HCT116 (cell line): ENCODE results near the gene METTL24.

ENCODE experiments used
- EZH2phosphoT487 ChIP-seq: fragments of 200-600 bp; IDR thresholded peaks from 2 replicates; pipeline ENCODE4 v1.6.1; 2018; ENCODE audit warnings: antibody characterized with exemption, borderline replicate concordance
- JUND ChIP-seq: IDR thresholded peaks from 2 replicates; pipeline ENCODE4 v1.6.1; 2012
- POLR2A ChIP-seq: IDR thresholded peaks from 2 replicates; pipeline ENCODE4 v1.7.0; 2011; ENCODE audit warnings: borderline replicate concordance; ENCODE audit not compliant: insufficient read depth, insufficient read length; ENCODE audit errors: extremely low read depth
- POLR2AphosphoS5 ChIP-seq: IDR thresholded peaks from 2 replicates; pipeline ENCODE4 v1.6.1; 2011; ENCODE audit warnings: mild to moderate bottlenecking, low read depth, low read length, moderate library complexity
- RAD21 ChIP-seq: IDR thresholded peaks from 2 replicates; pipeline ENCODE4 v1.6.1; 2012; ENCODE audit warnings: low read depth, mild to moderate bottlenecking
- REST ChIP-seq: IDR thresholded peaks from 2 replicates; pipeline ENCODE4 v1.6.1; 2012; ENCODE audit warnings: low read depth
- TCF7L2 ChIP-seq: IDR thresholded peaks from 2 replicates; pipeline ENCODE4 v1.7.0; 2011; ENCODE audit warnings: borderline replicate concordance, inconsistent platforms; ENCODE audit not compliant: insufficient read depth, insufficient read length; ENCODE audit errors: extremely low read depth
- ZNF274 ChIP-seq: fragments of 200-500 bp; sonication (Bioruptor generic); IDR thresholded peaks from 2 replicates; pipeline ENCODE4 v1.6.1; 2014; ENCODE audit warnings: mild to moderate bottlenecking, low read depth, low read length, inconsistent platforms
- TF ChIP-seq, protein P1 (sequence below), 3 experiments: fragments of 200-600 bp in 1 of 3; sonication (generic) in 1 of 3; IDR thresholded peaks in 2 of 3; conservative IDR thresholded peaks in 1 of 3; 2 replicates each; pipeline ENCODE4 v1.5.1; 2012 to 2017; ENCODE audit warnings: low read depth in 2 of 3, low read length in 2 of 3, antibody characterized with exemption in 1 of 3, borderline replicate concordance in 1 of 3, control low read depth in 1 of 3, mild to moderate bottlenecking in 1 of 3, mixed read lengths in 1 of 3, mixed run types in 1 of 3, moderate library complexity in 1 of 3; ENCODE audit not compliant: insufficient read depth in 1 of 3
- TF ChIP-seq, protein P2 (sequence below): IDR thresholded peaks from 2 replicates; pipeline ENCODE4 v1.6.1; 2011; ENCODE audit warnings: mild to moderate bottlenecking, low read length, moderate library complexity; ENCODE audit not compliant: insufficient replicate concordance; ENCODE audit errors: extremely low read depth

- TF ChIP-seq, protein P1, sequence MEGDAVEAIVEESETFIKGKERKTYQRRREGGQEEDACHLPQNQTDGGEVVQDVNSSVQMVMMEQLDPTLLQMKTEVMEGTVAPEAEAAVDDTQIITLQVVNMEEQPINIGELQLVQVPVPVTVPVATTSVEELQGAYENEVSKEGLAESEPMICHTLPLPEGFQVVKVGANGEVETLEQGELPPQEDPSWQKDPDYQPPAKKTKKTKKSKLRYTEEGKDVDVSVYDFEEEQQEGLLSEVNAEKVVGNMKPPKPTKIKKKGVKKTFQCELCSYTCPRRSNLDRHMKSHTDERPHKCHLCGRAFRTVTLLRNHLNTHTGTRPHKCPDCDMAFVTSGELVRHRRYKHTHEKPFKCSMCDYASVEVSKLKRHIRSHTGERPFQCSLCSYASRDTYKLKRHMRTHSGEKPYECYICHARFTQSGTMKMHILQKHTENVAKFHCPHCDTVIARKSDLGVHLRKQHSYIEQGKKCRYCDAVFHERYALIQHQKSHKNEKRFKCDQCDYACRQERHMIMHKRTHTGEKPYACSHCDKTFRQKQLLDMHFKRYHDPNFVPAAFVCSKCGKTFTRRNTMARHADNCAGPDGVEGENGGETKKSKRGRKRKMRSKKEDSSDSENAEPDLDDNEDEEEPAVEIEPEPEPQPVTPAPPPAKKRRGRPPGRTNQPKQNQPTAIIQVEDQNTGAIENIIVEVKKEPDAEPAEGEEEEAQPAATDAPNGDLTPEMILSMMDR (IDR thresholded peaks at IDR 0.05 in 2 of 3, conservative IDR thresholded peaks at IDR 0.05 in 1 of 3; ENCODE audit: borderline replicate concordance in 1 of 3, insufficient read depth in 1 of 3, low read depth in 2 of 3, low read length in 2 of 3), result no peak
- no peak for TF ChIP-seq EZH2phosphoT487
- TF ChIP-seq POLR2AphosphoS5, result no peak
- no peak for TF ChIP-seq TCF7L2
- TF ChIP-seq RAD21, result no peak
- no peak for TF ChIP-seq POLR2A
- TF ChIP-seq, protein P2, sequence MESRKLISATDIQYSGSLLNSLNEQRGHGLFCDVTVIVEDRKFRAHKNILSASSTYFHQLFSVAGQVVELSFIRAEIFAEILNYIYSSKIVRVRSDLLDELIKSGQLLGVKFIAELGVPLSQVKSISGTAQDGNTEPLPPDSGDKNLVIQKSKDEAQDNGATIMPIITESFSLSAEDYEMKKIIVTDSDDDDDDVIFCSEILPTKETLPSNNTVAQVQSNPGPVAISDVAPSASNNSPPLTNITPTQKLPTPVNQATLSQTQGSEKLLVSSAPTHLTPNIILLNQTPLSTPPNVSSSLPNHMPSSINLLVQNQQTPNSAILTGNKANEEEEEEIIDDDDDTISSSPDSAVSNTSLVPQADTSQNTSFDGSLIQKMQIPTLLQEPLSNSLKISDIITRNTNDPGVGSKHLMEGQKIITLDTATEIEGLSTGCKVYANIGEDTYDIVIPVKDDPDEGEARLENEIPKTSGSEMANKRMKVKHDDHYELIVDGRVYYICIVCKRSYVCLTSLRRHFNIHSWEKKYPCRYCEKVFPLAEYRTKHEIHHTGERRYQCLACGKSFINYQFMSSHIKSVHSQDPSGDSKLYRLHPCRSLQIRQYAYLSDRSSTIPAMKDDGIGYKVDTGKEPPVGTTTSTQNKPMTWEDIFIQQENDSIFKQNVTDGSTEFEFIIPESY, result no peak
- TF ChIP-seq JUND, result no peak
- TF ChIP-seq ZNF274, result no peak
- TF ChIP-seq REST, result no peak
Observed at GRCh38 chr6:110394409-110394808, 36.3 kb upstream of the METTL24 start.
